ENCODE results near the gene SPSB1.

Gene SPSB1

DNA sequence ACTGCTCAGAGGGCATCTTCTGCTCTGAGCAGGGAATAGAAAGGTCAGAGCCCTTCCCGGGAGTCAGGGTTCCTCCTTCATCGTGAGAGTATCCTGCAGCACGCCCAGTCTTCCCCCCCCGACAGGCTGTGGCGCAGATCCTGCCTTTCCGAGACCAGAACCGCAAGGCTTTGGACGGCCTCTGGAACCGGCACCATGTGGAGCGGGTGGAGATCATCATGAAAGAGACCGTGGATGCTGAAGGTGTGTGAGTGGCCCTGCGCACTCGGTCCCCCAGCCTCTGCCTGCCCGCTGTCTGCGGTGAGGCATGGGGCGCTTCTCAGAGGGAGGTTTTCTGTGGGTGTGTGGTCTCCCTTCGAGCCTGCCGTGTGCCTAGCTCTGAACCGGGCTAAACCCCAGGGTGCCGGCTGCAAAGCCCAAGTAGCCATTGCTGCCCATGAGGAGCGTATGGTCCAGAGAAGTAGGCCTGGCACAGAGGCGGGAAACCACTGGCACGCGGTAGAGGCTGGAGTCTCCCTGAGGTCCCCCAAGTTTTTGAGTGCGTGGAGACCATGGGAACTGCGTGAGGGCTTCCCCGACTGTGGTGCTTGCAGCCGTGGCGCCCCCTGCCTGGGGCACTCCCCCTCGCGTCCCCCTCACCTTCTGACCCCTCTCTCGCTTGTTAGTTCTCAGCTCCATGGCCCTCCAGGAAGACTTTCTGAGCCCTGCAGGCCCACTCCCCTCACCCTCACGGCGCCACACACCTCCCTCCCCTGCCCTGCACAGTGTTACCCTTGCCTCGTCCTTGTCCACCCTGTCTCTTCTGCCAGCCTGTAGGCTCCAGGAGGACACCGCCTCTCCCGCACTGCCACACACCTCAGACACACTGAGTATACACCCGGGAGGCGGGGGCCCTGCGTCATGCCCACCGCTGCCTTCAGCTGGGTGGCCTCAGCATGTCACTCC lies 45.6 kb upstream of the SPSB1 start:
- no peak for DNase-seq (ENCODE audit: low read depth in 1 of 2, low spot score in 1 of 2)
- TF ChIP-seq, protein P1, sequence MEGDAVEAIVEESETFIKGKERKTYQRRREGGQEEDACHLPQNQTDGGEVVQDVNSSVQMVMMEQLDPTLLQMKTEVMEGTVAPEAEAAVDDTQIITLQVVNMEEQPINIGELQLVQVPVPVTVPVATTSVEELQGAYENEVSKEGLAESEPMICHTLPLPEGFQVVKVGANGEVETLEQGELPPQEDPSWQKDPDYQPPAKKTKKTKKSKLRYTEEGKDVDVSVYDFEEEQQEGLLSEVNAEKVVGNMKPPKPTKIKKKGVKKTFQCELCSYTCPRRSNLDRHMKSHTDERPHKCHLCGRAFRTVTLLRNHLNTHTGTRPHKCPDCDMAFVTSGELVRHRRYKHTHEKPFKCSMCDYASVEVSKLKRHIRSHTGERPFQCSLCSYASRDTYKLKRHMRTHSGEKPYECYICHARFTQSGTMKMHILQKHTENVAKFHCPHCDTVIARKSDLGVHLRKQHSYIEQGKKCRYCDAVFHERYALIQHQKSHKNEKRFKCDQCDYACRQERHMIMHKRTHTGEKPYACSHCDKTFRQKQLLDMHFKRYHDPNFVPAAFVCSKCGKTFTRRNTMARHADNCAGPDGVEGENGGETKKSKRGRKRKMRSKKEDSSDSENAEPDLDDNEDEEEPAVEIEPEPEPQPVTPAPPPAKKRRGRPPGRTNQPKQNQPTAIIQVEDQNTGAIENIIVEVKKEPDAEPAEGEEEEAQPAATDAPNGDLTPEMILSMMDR (IDR thresholded peaks at IDR 0.05; ENCODE audit: insufficient read depth, low read length) = no peak
- TF ChIP-seq REST (IDR thresholded peaks at IDR 0.05; ENCODE audit: insufficient replicate concordance, low read depth) (no peak), SPI1 (IDR thresholded peaks at IDR 0.05; ENCODE audit: borderline replicate concordance, low read depth) (no peak), GABPA (IDR thresholded peaks at IDR 0.05; ENCODE audit: low read depth) (no peak), POLR2AphosphoS5 (IDR thresholded peaks at IDR 0.05; ENCODE audit: low read depth) (no peak)
- H3K27ac ChIP-seq (replicated peaks) = no peak overlapping the region
- no peak overlapping the region for H3K4me3 ChIP-seq (replicated peaks; ENCODE audit: insufficient read depth, low read length)
- no peaks in the 10 kb centered on the region for H3K27me3 ChIP-seq (ENCODE audit: insufficient read depth, poor library complexity, severe bottlenecking)

- no peak for DNase-seq (ENCODE audit: low read depth in 1 of 2, low spot score in 1 of 2)
Observed at GRCh38 chr1:9247894-9248293, 44.8 kb upstream of the SPSB1 start.

More at GRCh38 chr1:9247894-9248293, 44.8 kb upstream of the SPSB1 start:
- Histone ChIP-seq H3K27ac (replicated peaks) (no peak overlapping the region), H3K4me3 (replicated peaks; ENCODE audit: insufficient read depth, low read length) (no peak overlapping the region), H3K27me3 (ENCODE audit: insufficient read depth, poor library complexity, severe bottlenecking) (no peaks in the 10 kb centered on the region)
- TF ChIP-seq SPI1 (IDR thresholded peaks at IDR 0.05; ENCODE audit: borderline replicate concordance, low read depth) = no peak
- no peak for TF ChIP-seq REST (IDR thresholded peaks at IDR 0.05; ENCODE audit: insufficient replicate concordance, low read depth)
- no peak for TF ChIP-seq GABPA (IDR thresholded peaks at IDR 0.05; ENCODE audit: low read depth)
- no peak for TF ChIP-seq POLR2AphosphoS5 (IDR thresholded peaks at IDR 0.05; ENCODE audit: low read depth)
- TF ChIP-seq, protein P1 (IDR thresholded peaks at IDR 0.05; ENCODE audit: insufficient read depth, low read length) = no peak

All from HL-60 (cell line).